ENCODE data around the gene PSMB5.

DNA sequence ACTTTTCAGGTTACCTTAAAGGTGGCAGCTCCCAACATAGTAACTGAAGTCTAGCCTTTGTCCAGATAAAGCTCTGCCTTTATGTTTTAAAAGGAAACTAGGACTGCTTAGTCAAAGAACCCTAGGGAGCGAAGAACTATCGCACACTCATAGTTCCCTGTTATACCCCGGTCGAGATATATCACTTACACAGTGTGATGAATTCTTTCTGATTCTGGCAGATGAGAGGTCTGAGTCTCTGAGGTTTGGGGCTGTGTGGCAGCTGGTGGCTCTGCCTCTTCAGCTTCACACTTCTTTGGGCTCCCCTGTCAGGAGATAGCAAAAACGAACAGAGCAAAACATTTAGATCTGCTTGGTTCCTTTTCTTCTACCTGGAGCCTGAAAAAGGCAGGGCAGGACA, 43.3 kb upstream of the PSMB5 start:
- TF ChIP-seq CTCF (IDR thresholded peaks at IDR 0.05) (no peak), POLR2A (IDR thresholded peaks at IDR 0.05) (no peak)

Measured in right lobe of liver (tissue), 4 donors.